GM08714 (cell line): Measurements from ENCODE around the gene FER1L5.

Source experiments
- H3K4me3 ChIP-seq: fragments of 200-500 bp; sonication (Bioruptor generic); 2 replicates; pipeline ENCODE4 v1.5.1; 2014; ENCODE audit warnings: mild to moderate bottlenecking, low read length, inconsistent platforms
- ZNF274 ChIP-seq: IDR thresholded peaks from 2 replicates; pipeline ENCODE4 v1.6.1; 2012; ENCODE audit warnings: mild to moderate bottlenecking, low read depth, low read length

FER1L5 gene

GRCh38 chr2:96694279-96694678 is 51.7 kb downstream of the FER1L5 start:
- no peak overlapping the region for H3K4me3 ChIP-seq
- no peak for TF ChIP-seq ZNF274

DNA sequence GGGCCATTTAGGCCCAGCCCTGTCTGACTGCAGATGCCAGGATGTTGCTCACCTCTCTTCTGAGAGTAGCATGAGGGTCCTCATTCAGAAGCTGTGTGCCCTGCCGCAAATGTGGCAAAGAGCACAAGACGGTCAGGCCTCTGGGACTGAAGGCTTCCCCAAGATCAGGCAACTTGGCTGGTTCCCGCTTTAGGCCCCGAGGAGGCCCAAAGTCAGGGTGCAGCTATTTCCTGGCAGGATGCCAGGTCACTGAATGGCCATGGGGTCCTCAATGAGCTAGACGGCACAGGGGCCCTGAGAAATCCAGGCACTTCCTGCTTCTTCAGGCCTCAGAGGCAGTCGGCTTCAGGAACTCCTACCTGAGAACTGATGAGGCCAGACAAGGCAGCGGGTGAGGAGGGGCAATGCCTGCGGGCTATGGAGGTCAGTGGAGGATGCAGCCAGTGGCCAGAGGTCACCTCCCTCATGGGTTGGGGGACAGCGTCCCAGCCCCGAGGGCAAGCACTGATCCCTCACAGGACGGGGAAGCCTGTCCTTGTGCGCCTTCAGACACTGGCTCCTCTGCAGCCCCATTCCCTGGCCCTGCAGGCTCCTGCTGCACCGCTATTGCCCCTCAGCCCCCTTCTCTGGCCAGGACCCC is 52.4 kb downstream of the FER1L5 start:
- no peak for TF ChIP-seq ZNF274
- no peak overlapping the region for H3K4me3 ChIP-seq

DNA sequence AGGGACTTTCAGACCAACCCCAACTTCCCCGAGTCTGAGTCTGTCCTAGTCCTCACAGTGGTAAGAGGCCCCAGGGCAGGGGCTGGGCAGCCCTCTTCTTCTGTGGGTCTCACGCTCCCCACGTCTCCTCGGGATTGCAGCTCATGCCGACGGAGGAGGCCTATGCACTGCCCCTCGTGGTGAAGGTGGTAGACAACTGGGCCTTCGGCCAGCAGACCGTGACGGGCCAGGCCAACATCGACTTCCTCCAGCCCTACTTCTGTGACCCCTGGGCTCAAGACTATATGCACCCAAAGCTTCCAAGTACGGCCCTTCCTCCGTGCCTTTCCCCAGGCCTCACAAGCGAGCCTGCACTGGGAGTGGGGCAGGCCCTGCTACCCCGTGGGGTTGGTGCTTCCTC is 53.0 kb downstream of the FER1L5 start:
- H3K4me3 ChIP-seq: no peak overlapping the region
- TF ChIP-seq ZNF274: no peak

- H3K4me3 ChIP-seq: no peak overlapping the region
- TF ChIP-seq ZNF274: no peak
Measured at GRCh38 chr2:96697476-96697875, 54.9 kb downstream of the FER1L5 start.

- TF ChIP-seq ZNF274: no peak
- H3K4me3 ChIP-seq: no peak overlapping the region
Measured at GRCh38 chr2:96698221-96698861, 55.8 kb downstream of the FER1L5 start.

DNA sequence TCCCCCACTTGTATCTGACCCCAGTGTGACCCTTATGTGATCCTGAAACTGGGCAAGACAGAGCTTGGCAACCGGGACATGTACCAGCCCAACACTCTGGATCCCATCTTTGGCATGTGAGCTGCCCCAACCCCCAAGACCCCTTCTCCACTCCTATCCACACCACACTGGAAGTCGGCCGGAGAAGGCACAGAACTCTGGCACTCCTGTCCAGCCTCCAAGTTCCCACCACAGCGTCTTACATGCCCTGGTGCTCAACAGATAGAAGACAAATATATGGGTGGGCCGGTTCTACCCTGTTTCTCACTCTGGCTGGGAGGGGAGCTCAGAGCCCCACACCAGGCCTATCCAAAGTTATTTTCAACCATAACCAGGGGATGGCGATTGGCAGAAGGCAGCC is 56.5 kb downstream of the FER1L5 start:
- no peak overlapping the region for H3K4me3 ChIP-seq
- no peak for TF ChIP-seq ZNF274

DNA sequence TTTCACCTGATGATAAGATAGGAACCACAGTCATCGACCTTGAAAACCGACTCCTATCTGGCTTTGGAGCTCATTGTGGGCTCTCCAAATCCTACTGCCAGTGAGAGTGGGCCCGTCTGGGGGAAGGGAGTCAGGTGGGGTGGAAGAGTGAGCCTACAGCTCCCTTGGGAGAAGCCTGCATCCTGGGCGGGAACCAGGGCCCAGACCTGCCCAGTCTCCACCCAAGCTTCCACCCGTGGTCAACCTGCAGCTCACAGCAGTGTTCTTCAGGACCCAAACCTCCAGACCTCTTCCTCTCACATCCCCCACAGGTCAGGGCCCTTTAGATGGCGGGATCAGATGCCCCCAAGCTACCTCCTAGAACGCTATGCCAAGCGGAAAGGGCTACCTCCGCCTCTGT is 57.1 kb downstream of the FER1L5 start:
- H3K4me3 ChIP-seq: no peak overlapping the region
- no peak for TF ChIP-seq ZNF274

- no peak overlapping the region for H3K4me3 ChIP-seq
- TF ChIP-seq ZNF274: no peak
Measured at GRCh38 chr2:96700086-96700485, 57.5 kb downstream of the FER1L5 start.

DNA sequence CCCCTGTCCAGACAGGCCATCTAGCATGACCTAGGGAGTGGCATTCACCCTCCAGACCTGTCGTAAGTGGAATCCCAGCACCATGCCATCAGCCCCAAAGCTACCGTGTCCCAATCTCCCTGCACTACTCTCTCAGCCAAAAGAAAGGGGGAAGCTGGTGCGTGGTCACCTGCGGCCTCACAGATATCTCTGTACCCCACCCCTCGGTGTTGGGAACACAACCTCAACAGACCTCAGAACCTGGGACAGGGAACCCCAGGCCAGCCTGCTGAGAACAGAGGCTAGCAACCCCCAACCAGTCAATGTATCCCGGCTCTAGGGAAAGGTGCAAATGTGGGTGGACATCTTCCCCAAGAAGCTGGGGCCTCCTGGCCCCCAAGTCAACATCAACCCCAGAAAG is 59.1 kb downstream of the FER1L5 start:
- no peak for TF ChIP-seq ZNF274
- no peak overlapping the region for H3K4me3 ChIP-seq

GRCh38 chr2:96702098-96702785 is 59.7 kb downstream of the FER1L5 start:
- no peak overlapping the region for H3K4me3 ChIP-seq
- TF ChIP-seq ZNF274: no peak

- H3K4me3 ChIP-seq: no peak overlapping the region
- no peak for TF ChIP-seq ZNF274
Measured at GRCh38 chr2:96703021-96703751, 60.6 kb downstream of the FER1L5 start.

DNA sequence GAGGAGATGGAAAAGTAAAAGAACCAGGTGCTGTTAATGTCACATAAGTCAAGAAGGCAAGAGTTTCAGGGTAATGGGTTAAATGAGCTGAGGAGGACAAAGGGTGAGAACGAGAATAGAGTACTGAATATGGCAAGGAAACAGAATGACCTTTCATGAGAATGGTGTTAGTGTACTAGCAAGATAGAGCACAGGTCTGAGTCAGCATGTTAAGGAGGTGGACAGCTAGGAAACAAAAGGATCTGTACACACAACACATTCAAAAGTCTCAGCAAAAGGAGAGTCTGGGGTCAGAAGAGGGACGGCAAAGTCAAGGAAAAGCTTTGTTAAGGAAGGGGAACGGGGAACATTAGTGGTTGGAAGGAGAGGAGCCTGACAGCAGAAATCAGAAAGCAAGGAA is 68.4 kb downstream of the FER1L5 start:
- H3K4me3 ChIP-seq: no peak overlapping the region
- no peak for TF ChIP-seq ZNF274

DNA sequence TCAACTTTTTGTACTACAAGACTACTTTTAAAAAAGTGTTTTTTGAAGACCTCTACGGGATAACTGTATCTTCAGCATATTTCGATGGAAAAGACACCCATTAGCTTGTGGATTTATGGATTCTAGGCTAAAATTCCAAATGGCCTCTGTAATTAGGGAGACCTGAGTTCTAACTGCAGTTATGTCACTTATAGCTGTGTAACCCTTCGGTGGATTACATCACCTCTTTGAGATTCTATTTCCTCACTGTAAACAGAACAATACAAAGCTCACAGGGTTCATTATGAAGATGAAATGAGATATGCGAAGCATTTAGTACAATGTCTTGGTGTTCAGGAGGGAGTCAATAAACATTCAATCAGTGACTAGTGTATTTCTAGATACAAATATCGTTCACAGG is 73.1 kb downstream of the FER1L5 start:
- no peak for TF ChIP-seq ZNF274

DNA sequence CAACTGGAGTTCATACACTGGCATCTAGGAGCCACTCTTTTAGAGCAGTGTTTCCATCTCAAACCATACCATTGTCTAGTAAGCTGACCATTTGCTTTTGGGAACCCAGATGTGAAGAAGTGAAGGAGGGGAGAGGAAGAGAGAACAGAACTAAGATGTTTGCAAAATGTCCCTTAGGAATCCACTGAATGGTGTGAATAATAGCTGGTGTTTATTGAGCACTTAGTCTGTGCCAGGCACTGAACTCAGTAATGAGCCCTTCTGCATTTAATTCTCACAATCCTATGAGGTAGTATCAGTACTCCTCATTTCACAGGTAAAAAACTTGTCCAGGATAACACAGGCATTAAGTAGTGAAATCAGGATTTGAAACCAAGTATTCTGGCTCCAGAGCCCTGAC is 73.8 kb downstream of the FER1L5 start:
- no peak for TF ChIP-seq ZNF274

More for the DNA sequence above, 73.1 kb downstream of the FER1L5 start:
- no peak overlapping the region for H3K4me3 ChIP-seq

More for the DNA sequence above, 73.8 kb downstream of the FER1L5 start:
- H3K4me3 ChIP-seq: no peak overlapping the region
